ENCODE data around the gene XPO1.

The XPO1 gene

GRCh38 chr2:61434314-61434713 is 103.8 kb downstream of the XPO1 start:
- DNase-seq (ENCODE audit: low read depth, low spot score): no peak

- no peak for DNase-seq (ENCODE audit: low read depth, low spot score)
These were observed 104.5 kb downstream of the XPO1 start for GRCh38 chr2:61433606-61434005.

GRCh38 chr2:61432990-61433389 is 105.2 kb downstream of the XPO1 start:
- DNase-seq (ENCODE audit: low read depth, low spot score): no peak

GRCh38 chr2:61431345-61431744 is 106.8 kb downstream of the XPO1 start:
- DNase-seq (ENCODE audit: low read depth, low spot score): no peak

Measured in activated naive CD8-positive, alpha-beta T cell treated with anti-CD3 and anti-CD28 coated beads, Interleukin-2, amount 50 U/mL, for 16 hours (primary cell).